Measurements from ENCODE around the gene PCDHGB5.
"Not testable (repeated sequence)": the region's sequence is repeated elsewhere in the genome, so short reads cannot be mapped to it uniquely, and the experiment has no call there.

PCDHGB5 gene

GRCh38 chr5:141413540-141414069, 15.9 kb downstream of the PCDHGB5 start:
- Histone ChIP-seq H4K20me1 (no peaks in the 10 kb centered on the region), H3K9ac (peak overlapping the region; percentile 75; the same call in 1 of the 2 replicates), H3K9me3 (peaks cover 41% of the 10 kb centered on the region), H3K36me3 (peaks cover 4% of the 10 kb centered on the region; the same call in 1 of the 2 replicates), H3K27me3 (peaks cover 22% of the 10 kb centered on the region), H3K4me2 (peak overlapping the region; percentile 74), H3K27ac (no peak overlapping the region), H3K4me1 (peaks cover 19% of the 10 kb centered on the region), H3K4me3 (peak overlapping the region; percentile 66)
- TF ChIP-seq Cebpa-rat (IDR thresholded peaks at IDR 0.05), result no peak

- H4K20me1 ChIP-seq, H3K9ac ChIP-seq, H3K27ac ChIP-seq: not testable (repeated sequence)
- H3K27me3 ChIP-seq, result peaks cover 28% of the 10 kb centered on the region
- peak overlapping the region; percentile 48 for H3K4me3 ChIP-seq
- peak overlapping the region; percentile 77 for H3K4me2 ChIP-seq
- peaks cover 41% of the 10 kb centered on the region for H3K9me3 ChIP-seq
- H3K4me1 ChIP-seq, result peaks cover 19% of the 10 kb centered on the region
- H3K36me3 ChIP-seq, result peaks cover 15% of the 10 kb centered on the region
These were observed 17.0 kb downstream of the PCDHGB5 start for GRCh38 chr5:141414548-141415274.

GRCh38 chr5:141415275-141415618, 17.5 kb downstream of the PCDHGB5 start:
- H3K27ac ChIP-seq, H3K9ac ChIP-seq, H4K20me1 ChIP-seq: not testable (repeated sequence)
- Histone ChIP-seq H3K4me3 (peak overlapping the region; percentile 48), H3K9me3 (peaks cover 41% of the 10 kb centered on the region), H3K4me1 (peaks cover 19% of the 10 kb centered on the region), H3K4me2 (peak overlapping the region; percentile 77), H3K27me3 (peaks cover 28% of the 10 kb centered on the region), H3K36me3 (peaks cover 18% of the 10 kb centered on the region)

- not testable (repeated sequence) for H3K27ac ChIP-seq, H3K9ac ChIP-seq, H4K20me1 ChIP-seq
- Histone ChIP-seq H3K9me3 (peaks cover 64% of the 10 kb centered on the region), H3K4me3 (peak within 1 kb of the TSS; percentile 53), H3K4me1 (peaks cover 19% of the 10 kb centered on the region), H3K36me3 (peaks cover 23% of the 10 kb centered on the region), H3K4me2 (peak within 1 kb of the TSS; percentile 19; the same call in 1 of the 2 replicates), H3K27me3 (peaks cover 39% of the 10 kb centered on the region)
These were observed 19.9 kb downstream of the PCDHGB5 start, which contains the start of gene PCDHGB7 for GRCh38 chr5:141417494-141418172. Gene PCDHGB7 (plus strand): TSS chr5:141417677. CDS start chr5:141417860, 183 bp downstream.

GRCh38 chr5:141419074-141419880, 21.5 kb downstream of the PCDHGB5 start:
- Histone ChIP-seq H3K4me1 (peaks cover 14% of the 10 kb centered on the region), H3K36me3 (peaks cover 23% of the 10 kb centered on the region), H3K4me3 (peak overlapping the region; percentile 22; the same call in 1 of the 2 replicates), H3K27ac (no peak overlapping the region), H4K20me1 (no peaks in the 10 kb centered on the region), H3K9me3 (peaks cover 73% of the 10 kb centered on the region), H3K27me3 (peaks cover 26% of the 10 kb centered on the region), H3K9ac (no peak overlapping the region), H3K4me2 (no peak overlapping the region)
- TF ChIP-seq Cebpa-rat (IDR thresholded peaks at IDR 0.05), result no peak

GRCh38 chr5:141420855-141421488, 23.2 kb downstream of the PCDHGB5 start, which contains the start of gene PCDHGA11:
Gene PCDHGA11 (plus strand): TSS chr5:141421051. CDS start chr5:141421228, 177 bp downstream.
- Histone ChIP-seq H3K4me1 (peaks cover under 1% of the 10 kb centered on the region; the same call in 1 of the 2 replicates), H3K4me2 (no peak within 1 kb of the TSS), H3K27me3 (peaks cover 18% of the 10 kb centered on the region), H3K36me3 (peaks cover 23% of the 10 kb centered on the region), H3K4me3 (peak within 1 kb of the TSS; percentile 22; the same call in 1 of the 2 replicates), H3K9ac (no peak within 1 kb of the TSS), H3K9me3 (peaks cover 67% of the 10 kb centered on the region), H3K27ac (no peak within 1 kb of the TSS), H4K20me1 (no peaks in the 10 kb centered on the region)
- TF ChIP-seq Cebpa-rat (IDR thresholded peaks at IDR 0.05), result no peak

- H3K9ac ChIP-seq, result no peak overlapping the region
- no peak overlapping the region for H3K4me3 ChIP-seq
- peaks cover 72% of the 10 kb centered on the region for H3K9me3 ChIP-seq
These were observed 23.7 kb downstream of the PCDHGB5 start for GRCh38 chr5:141421489-141421855.

GRCh38 chr5:141422742-141423291, 25.1 kb downstream of the PCDHGB5 start:
- Histone ChIP-seq H3K4me2 (no peak overlapping the region), H3K27me3 (peaks cover 18% of the 10 kb centered on the region), H3K27ac (no peak overlapping the region), H3K4me3 (no peak overlapping the region), H3K4me1 (no peaks in the 10 kb centered on the region), H4K20me1 (no peaks in the 10 kb centered on the region), H3K9ac (no peak overlapping the region), H3K36me3 (peaks cover 32% of the 10 kb centered on the region), H3K9me3 (peaks cover 75% of the 10 kb centered on the region)
- no peak for TF ChIP-seq Cebpa-rat (IDR thresholded peaks at IDR 0.05)

More at GRCh38 chr5:141421489-141421855, 23.7 kb downstream of the PCDHGB5 start:
- H4K20me1 ChIP-seq, result no peaks in the 10 kb centered on the region
- peaks cover 23% of the 10 kb centered on the region for H3K36me3 ChIP-seq
- no peak for TF ChIP-seq Cebpa-rat (IDR thresholded peaks at IDR 0.05)
- H3K4me2 ChIP-seq, result no peak overlapping the region
- H3K4me1 ChIP-seq, result no peaks in the 10 kb centered on the region
- H3K27me3 ChIP-seq, result peaks cover 18% of the 10 kb centered on the region
- no peak overlapping the region for H3K27ac ChIP-seq
